NB4 (cell line): ENCODE data around the gene TBC1D1.

Experiments
- DNase-seq: peaks from one replicate; pipeline ENCODE4 v3.0.0; 2010; ENCODE audit warnings: low read depth
- H3K4me3 ChIP-seq: one replicate; pipeline ENCODE4 v1.5.1; 2011; ENCODE audit warnings: mild to moderate bottlenecking, low read depth, low read length, moderate library complexity
- MYC ChIP-seq: IDR thresholded peaks from 2 replicates; pipeline ENCODE4 v1.6.1; 2011; ENCODE audit warnings: low read depth, low read length
- POLR2A ChIP-seq: IDR thresholded peaks from 2 replicates; pipeline ENCODE4 v1.6.1; 2011; ENCODE audit warnings: mild to moderate bottlenecking; ENCODE audit not compliant: insufficient read length; ENCODE audit errors: extremely low read depth
- TF ChIP-seq, protein P1 (sequence below): IDR thresholded peaks from 2 replicates; pipeline ENCODE4 v1.6.1; 2011; ENCODE audit warnings: low read depth, low read length
- TF ChIP-seq, protein P2 (sequence below): IDR thresholded peaks from one replicate; pipeline ENCODE4 v1.5.1; 2012; ENCODE audit warnings: low read depth, low read length

The TBC1D1 gene

DNA sequence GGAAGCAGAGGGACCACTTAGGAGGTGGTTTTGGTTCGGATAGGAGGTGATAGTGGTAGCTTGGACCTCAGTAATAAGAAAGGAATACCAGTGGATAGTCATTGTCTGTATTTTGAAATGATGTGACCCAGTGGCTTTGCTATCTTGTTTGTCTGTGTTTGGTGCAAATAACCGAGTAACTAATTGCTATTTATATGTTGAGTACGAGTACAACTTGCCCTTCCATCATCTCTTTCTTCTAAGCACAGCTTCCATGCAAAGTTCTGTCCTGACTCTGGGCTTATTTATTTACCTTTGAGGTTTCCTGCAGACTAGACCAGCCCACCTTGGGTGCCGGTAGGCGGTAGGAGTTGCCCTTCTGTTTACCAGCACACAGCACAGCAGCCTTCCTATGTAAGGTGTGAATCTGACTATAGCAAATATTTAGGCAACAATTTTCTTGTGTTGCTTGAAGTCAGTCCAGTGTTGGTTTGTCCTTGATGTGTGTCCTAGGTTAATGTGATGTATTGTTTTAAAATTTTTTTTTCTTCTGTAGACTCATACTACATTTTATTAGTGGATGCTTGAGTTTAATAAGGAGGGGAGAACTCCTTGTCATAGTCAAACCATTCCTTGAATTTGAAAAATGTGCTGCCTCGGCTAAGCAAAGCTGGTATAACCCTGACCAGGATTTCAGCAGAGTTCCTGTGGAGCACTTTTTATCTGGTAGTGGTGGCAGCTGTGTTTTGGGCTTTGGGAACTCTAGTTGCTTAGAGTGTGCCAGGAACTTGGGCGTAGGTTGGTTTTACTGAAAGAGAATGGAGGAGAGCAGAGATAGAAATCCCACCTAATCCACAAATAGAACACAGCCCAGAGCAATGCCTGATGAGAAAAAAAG, 91.2 kb downstream of the TBC1D1 start:
- no peak overlapping the region for H3K4me3 ChIP-seq
- TF ChIP-seq POLR2A (no peak), MYC (no peak)
- TF ChIP-seq, protein P1, sequence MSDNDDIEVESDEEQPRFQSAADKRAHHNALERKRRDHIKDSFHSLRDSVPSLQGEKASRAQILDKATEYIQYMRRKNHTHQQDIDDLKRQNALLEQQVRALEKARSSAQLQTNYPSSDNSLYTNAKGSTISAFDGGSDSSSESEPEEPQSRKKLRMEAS = no peak
- TF ChIP-seq, protein P2, sequence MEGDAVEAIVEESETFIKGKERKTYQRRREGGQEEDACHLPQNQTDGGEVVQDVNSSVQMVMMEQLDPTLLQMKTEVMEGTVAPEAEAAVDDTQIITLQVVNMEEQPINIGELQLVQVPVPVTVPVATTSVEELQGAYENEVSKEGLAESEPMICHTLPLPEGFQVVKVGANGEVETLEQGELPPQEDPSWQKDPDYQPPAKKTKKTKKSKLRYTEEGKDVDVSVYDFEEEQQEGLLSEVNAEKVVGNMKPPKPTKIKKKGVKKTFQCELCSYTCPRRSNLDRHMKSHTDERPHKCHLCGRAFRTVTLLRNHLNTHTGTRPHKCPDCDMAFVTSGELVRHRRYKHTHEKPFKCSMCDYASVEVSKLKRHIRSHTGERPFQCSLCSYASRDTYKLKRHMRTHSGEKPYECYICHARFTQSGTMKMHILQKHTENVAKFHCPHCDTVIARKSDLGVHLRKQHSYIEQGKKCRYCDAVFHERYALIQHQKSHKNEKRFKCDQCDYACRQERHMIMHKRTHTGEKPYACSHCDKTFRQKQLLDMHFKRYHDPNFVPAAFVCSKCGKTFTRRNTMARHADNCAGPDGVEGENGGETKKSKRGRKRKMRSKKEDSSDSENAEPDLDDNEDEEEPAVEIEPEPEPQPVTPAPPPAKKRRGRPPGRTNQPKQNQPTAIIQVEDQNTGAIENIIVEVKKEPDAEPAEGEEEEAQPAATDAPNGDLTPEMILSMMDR = no peak
- no peak for DNase-seq

DNA sequence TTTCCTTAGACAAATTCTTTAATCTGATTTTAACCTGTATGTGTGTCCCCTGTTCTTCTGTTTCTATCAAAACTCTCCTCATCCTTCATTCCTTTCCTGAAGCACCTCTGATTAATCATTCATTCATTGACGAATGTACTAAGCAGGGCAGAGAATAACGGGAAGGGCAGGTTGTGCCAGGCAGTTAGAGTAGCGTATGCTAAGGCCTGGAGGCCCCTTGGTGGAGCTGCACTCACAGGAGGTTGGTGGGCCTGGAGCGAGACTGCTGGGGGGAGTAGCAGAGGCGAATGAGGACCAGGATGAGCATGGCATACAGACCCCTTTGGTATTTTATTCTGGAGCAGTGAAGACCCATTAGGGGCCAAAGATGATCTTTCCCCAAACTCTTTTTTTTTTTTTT, 91.9 kb downstream of the TBC1D1 start:
- TF ChIP-seq, protein P1 = no peak
- TF ChIP-seq POLR2A = no peak
- TF ChIP-seq MYC = no peak
- TF ChIP-seq, protein P2 = no peak
- DNase-seq = no peak
- no peak overlapping the region for H3K4me3 ChIP-seq

DNA sequence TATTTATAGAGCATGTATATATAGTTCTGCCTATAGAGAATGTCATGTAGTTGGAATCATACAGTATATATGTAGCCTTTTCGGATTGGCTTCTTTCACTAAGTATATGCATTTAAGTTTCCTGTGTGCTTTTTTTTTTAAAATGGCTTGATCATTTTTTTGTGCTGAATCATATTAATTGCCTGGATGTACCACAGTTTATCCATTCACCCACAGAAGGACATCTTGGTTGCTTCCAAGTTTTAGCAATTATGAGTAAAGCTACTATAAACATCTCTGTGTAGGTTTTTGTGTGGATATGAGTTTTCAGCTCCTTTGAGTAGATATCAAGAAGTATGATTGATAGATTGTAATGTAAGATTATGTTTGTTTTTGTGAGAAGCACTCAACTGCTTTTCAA, 93.1 kb downstream of the TBC1D1 start:
- TF ChIP-seq MYC (no peak), POLR2A (no peak)
- TF ChIP-seq, protein P1 = no peak
- TF ChIP-seq, protein P2 = no peak
- DNase-seq = no peak
- H3K4me3 ChIP-seq = no peak overlapping the region

DNA sequence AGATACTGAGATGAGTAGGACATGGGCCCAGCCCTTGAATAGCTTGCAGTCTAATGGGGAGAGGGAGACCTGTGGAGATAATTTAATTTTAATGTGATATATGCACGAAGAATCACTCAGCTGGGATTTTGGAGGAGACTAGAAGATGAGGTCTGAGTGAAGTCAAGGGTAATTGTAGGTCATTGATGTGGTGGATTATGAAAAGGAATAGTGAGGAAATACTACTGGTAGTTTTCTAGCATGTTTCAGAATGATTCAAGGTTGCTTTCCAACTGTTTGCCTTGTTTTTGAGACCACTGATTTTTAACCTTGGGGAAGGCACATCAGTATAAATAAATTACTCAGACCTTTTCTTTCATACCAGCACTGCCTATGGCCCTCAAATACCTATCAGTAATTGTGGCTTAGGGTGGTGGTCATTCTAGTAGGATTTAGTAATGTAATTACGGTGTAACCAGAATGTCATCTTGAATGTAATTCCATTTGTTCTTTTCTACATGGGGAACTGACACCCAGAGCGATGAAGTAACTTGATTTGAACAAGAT, 94.9 kb downstream of the TBC1D1 start:
- TF ChIP-seq POLR2A = no peak
- TF ChIP-seq, protein P1 = no peak
- TF ChIP-seq MYC = no peak
- TF ChIP-seq, protein P2 = no peak
- no peak overlapping the region for H3K4me3 ChIP-seq
- no peak for DNase-seq

DNA sequence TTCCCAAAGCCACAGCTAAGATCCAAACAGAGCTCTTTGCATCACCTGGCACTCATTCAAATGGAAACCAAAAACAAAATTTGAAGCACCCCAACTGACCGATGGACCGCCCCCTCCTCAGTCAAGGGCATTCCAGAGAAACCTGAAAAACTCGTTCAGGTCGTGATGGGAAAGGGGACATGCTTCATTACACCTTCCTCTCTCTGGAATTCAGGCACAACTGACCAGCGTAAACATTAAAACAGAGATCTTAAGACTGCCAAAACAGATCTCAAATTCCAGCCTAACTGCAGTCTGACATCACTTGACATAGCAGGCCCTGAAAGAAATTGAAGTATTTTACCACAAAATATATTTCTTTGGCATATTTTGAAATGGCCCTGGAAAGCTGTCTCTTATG, 97.8 kb downstream of the TBC1D1 start:
- DNase-seq = no peak
- no peak overlapping the region for H3K4me3 ChIP-seq
- TF ChIP-seq, protein P1 = no peak
- TF ChIP-seq, protein P2 = no peak
- TF ChIP-seq MYC (no peak), POLR2A (no peak)
